ENCODE measurements around the gene CDC42BPG.

The CDC42BPG gene

GRCh38 chr11:64881476-64881875 lies 37.0 kb upstream of the CDC42BPG start:
- TF ChIP-seq ZNF280D (tag by site-specific recombination; IDR thresholded peaks at IDR 0.05) (no peak), ZBTB44 (tag by site-specific recombination; IDR thresholded peaks at IDR 0.05) (0 out of 2 replicates have a peak, but pooled peaks have one; percentile 28), ZNF670 (tag by site-specific recombination; IDR thresholded peaks at IDR 0.05; ENCODE audit: low read depth) (no peak), ZBTB6 (tag by site-specific recombination; IDR thresholded peaks at IDR 0.05) (peak; percentile 79)
- Histone ChIP-seq H3K36me3 (ENCODE audit: control insufficient read depth in 2 of 2, insufficient read depth in 1 of 2, low read length in 2 of 2) (no peaks in the 10 kb centered on the region), H3K4me3 (ENCODE audit: low read depth, low read length) (no peak overlapping the region), H3K9me3 (ENCODE audit: control insufficient read depth, insufficient read depth, low read depth, low read length) (no peaks in the 10 kb centered on the region), H3K4me1 (ENCODE audit: control insufficient read depth, insufficient read depth, low read length) (no peaks in the 10 kb centered on the region), H3K27ac (ENCODE audit: extremely low read depth, low read depth, low read length) (no peak overlapping the region)
- POLR2A ChIA-PET, result no interaction called here
- CTCF ChIA-PET, result interaction anchor here (1.5 kb wide), 1 partner anchor 94 kb away, joined by 3 read pairs; no protein-coding TSS in a partner anchor

GRCh38 chr11:64880240-64881001 lies 36.0 kb upstream of the CDC42BPG start:
- no peaks in the 10 kb centered on the region for H3K4me1 ChIP-seq (ENCODE audit: control insufficient read depth, insufficient read depth, low read length)
- TF ChIP-seq PRDM10 (tag by site-specific recombination; IDR thresholded peaks at IDR 0.05) (no peak), ZBTB20 (tag by site-specific recombination; IDR thresholded peaks at IDR 0.05) (peak; percentile 45; the same call in 1 of the 2 replicates), PRDM1 (tag by site-specific recombination; IDR thresholded peaks at IDR 0.05) (peak; percentile 95)
- H3K9me3 ChIP-seq (ENCODE audit: control insufficient read depth, insufficient read depth, low read depth, low read length), result no peaks in the 10 kb centered on the region
- CTCF ChIA-PET, result interaction anchor here (0.6 to 4.6 kb wide), 9 partner anchors 10 to 470 kb away, joined by 3 to 27 read pairs (median 4); partner anchors contain the start of gene CDC42BPG
- POLR2A ChIA-PET, result interaction anchor here (0.6 to 1.0 kb wide), 2 partner anchors 29 to 77 kb away, joined by 3 to 8 read pairs; no protein-coding TSS in a partner anchor
- no peaks in the 10 kb centered on the region for H3K36me3 ChIP-seq (ENCODE audit: control insufficient read depth in 2 of 2, insufficient read depth in 1 of 2, low read length in 2 of 2)
- no peak overlapping the region for H3K27ac ChIP-seq (ENCODE audit: extremely low read depth, low read depth, low read length)
- no peak overlapping the region for H3K4me3 ChIP-seq (ENCODE audit: low read depth, low read length)

- POLR2A ChIA-PET, result interaction anchor here (0.7 to 2.7 kb wide), 3 partner anchors 19 to 100 kb away, joined by 3 to 12 read pairs (median 5); partner anchors contain the start of gene SF1
- CTCF ChIA-PET, result interaction anchor here (0.6 to 4.6 kb wide), 9 partner anchors 9 to 481 kb away, joined by 3 to 27 read pairs (median 4); partner anchors contain the start of gene CDC42BPG
- H3K4me3 ChIP-seq (ENCODE audit: low read depth, low read length), result peak overlapping the region; percentile 85
- peak overlapping the region; percentile 64; the same call in 1 of the 2 replicates for H3K27ac ChIP-seq (ENCODE audit: extremely low read depth, low read depth, low read length)
- H3K4me1 ChIP-seq (ENCODE audit: control insufficient read depth, insufficient read depth, low read length), result no peaks in the 10 kb centered on the region
- no peaks in the 10 kb centered on the region for H3K9me3 ChIP-seq (ENCODE audit: control insufficient read depth, insufficient read depth, low read depth, low read length)
- H3K36me3 ChIP-seq (ENCODE audit: control insufficient read depth in 2 of 2, insufficient read depth in 1 of 2, low read length in 2 of 2), result peaks cover 0 to 6% of the 10 kb centered on the region in 2 experiments; a peak in 1 of 3 replicates
- TF ChIP-seq KLF17 (tag by site-specific recombination; IDR thresholded peaks at IDR 0.05), result no peak
- TF ChIP-seq ZNF501 (tag by site-specific recombination; IDR thresholded peaks at IDR 0.05), result no peak
- TF ChIP-seq ZNF692 (tag by site-specific recombination; IDR thresholded peaks at IDR 0.05), result 0 out of 2 replicates have a peak, but pooled peaks have one; percentile 1
- peak; percentile 84 for TF ChIP-seq ZNF341 (tag by site-specific recombination; IDR thresholded peaks at IDR 0.05; ENCODE audit: low read depth)
- no peak for TF ChIP-seq ZNF791 (tag by site-specific recombination; IDR thresholded peaks at IDR 0.05)
Observed at GRCh38 chr11:64879244-64879900, 34.9 kb upstream of the CDC42BPG start.

Data from HEK293 (cell line).